Neural cell (in vitro differentiated cells): ENCODE data around the gene CPZ. TPM values are rescaled to one million over a fixed set of nuclear protein-coding genes. Genes with fewer than 3 reads are reported as not detected.

Experiments used
- H2AFZ ChIP-seq: fragments of 200-600, 300-800 bp; sonication (generic), shearing (Covaris generic); 2 replicates; pipeline ENCODE4 v1.6.0; 2014; ENCODE audit warnings: low read depth, mild to moderate bottlenecking, antibody characterized with exemption, low read length, moderate library complexity
- H3F3A ChIP-seq: fragments of 200-600 bp; shearing (Covaris generic); 2 replicates; pipeline ENCODE4 v1.6.1; 2016; ENCODE audit warnings: mild to moderate bottlenecking, moderate library complexity, mixed read lengths, antibody characterized with exemption, low read length; ENCODE audit not compliant: insufficient read depth, poor library complexity, severe bottlenecking
- H3K27ac ChIP-seq: fragments of 200-600, 300-800 bp; sonication (generic), shearing (Covaris generic); 2 replicates; pipeline ENCODE4 v1.5.1; 2014; ENCODE audit warnings: mild to moderate bottlenecking, low read length, moderate library complexity
- H3K27me3 ChIP-seq: fragments of 300-800, 200-600 bp; sonication (generic), shearing (Covaris generic); 2 replicates; pipeline ENCODE4 v1.6.0; 2014; ENCODE audit warnings: mild to moderate bottlenecking, low read depth, low read length, moderate library complexity; ENCODE audit not compliant: insufficient read depth
- H3K36me3 ChIP-seq: fragments of 300-800, 200-600 bp; sonication (generic), shearing (Covaris generic); 2 replicates; pipeline ENCODE4 v1.5.1; 2014; ENCODE audit warnings: mild to moderate bottlenecking, antibody characterized with exemption, low read length, moderate library complexity; ENCODE audit not compliant: insufficient read depth
- H3K4me2 ChIP-seq: fragments of 300-800, 200-600 bp; sonication (generic), shearing (Covaris generic); 2 replicates; pipeline ENCODE4 v1.6.0; 2014; ENCODE audit warnings: mild to moderate bottlenecking, low read length
- H3K4me3 ChIP-seq: fragments of 300-800, 200-600 bp; sonication (generic), shearing (Covaris generic); 2 replicates; pipeline ENCODE4 v1.5.1; 2014; ENCODE audit warnings: mild to moderate bottlenecking, low read length, moderate library complexity
- H3K79me2 ChIP-seq: fragments of 200-600 bp; shearing (Covaris generic); replicated peaks from 2 replicates; pipeline ENCODE4 v1.6.0; 2014; ENCODE audit warnings: mild to moderate bottlenecking, low read length, moderate library complexity; ENCODE audit not compliant: insufficient read depth
- H3K9ac ChIP-seq: fragments of 300-800, 200-600 bp; sonication (generic), shearing (Covaris generic); 2 replicates; pipeline ENCODE4 v1.6.1; 2016; ENCODE audit warnings: mild to moderate bottlenecking, low read length, mixed read lengths
- H3K9me2 ChIP-seq: fragments of 200-600 bp; shearing (Covaris generic); 2 replicates; pipeline ENCODE4 v1.6.1; 2016; ENCODE audit warnings: mild to moderate bottlenecking, low read length, mixed read lengths; ENCODE audit not compliant: insufficient read depth
- H3K9me3 ChIP-seq: fragments of 200-600, 300-800 bp; sonication (generic), shearing (Covaris generic); 2 replicates; pipeline ENCODE4 v1.6.1; 2016; ENCODE audit warnings: mild to moderate bottlenecking, mixed run types, low read length, moderate library complexity, mixed read lengths
- H4K20me1 ChIP-seq: fragments of 200-600 bp; shearing (Covaris generic); 2 replicates; pipeline ENCODE4 v1.6.1; 2016; ENCODE audit warnings: mild to moderate bottlenecking, mixed run types; ENCODE audit not compliant: insufficient read depth
- EP300 ChIP-seq: fragments of 450-650 bp; conservative IDR thresholded peaks from 2 replicates; pipeline ENCODE4 v1.6.1; 2014; ENCODE audit warnings: antibody characterized with exemption, mild to moderate bottlenecking, moderate library complexity; ENCODE audit not compliant: poor library complexity, severe bottlenecking
- EZH2 ChIP-seq: fragments of 200-600, 300-800 bp; shearing (Covaris generic), sonication (generic); IDR thresholded peaks from 2 replicates; pipeline ENCODE4 v1.6.1; 2014; ENCODE audit warnings: antibody characterized with exemption, low read length, borderline replicate concordance, mild to moderate bottlenecking; ENCODE audit not compliant: insufficient read depth, poor library complexity, severe bottlenecking
- MXI1 ChIP-seq: fragments of 450-650 bp; conservative IDR thresholded peaks from 2 replicates; pipeline ENCODE4 v1.6.1; 2014; ENCODE audit warnings: antibody characterized with exemption, mild to moderate bottlenecking; ENCODE audit not compliant: poor library complexity, severe bottlenecking
- POLR2AphosphoS5 ChIP-seq: IDR thresholded peaks from 2 replicates; pipeline ENCODE4 v1.6.1; 2012
- RAD21 ChIP-seq: fragments of 450-650 bp; conservative IDR thresholded peaks from 2 replicates; pipeline ENCODE4 v1.6.1; 2014; ENCODE audit warnings: antibody characterized with exemption, mild to moderate bottlenecking, moderate library complexity
- REST ChIP-seq: IDR thresholded peaks from 2 replicates; pipeline ENCODE4 v1.6.1; 2012; ENCODE audit warnings: borderline replicate concordance
- SMC3 ChIP-seq: fragments of 450-650 bp; conservative IDR thresholded peaks from 2 replicates; pipeline ENCODE4 v1.6.1; 2014; ENCODE audit warnings: antibody characterized with exemption, mild to moderate bottlenecking, moderate library complexity; ENCODE audit not compliant: poor library complexity
- TAF1 ChIP-seq: IDR thresholded peaks from 2 replicates; pipeline ENCODE4 v1.6.1; 2012; ENCODE audit warnings: low read depth
- polyA plus RNA-seq: library from polyadenylated mRNA; depleted of rRNA; stranded (reverse); fragments of >200 nt; gene quantifications from 2 replicates; pipeline ENCODE4 v1.2.3, GENCODE V29; 2014
- TF ChIP-seq, protein P1 (sequence below): fragments of 450-650 bp; IDR thresholded peaks from 2 replicates; pipeline ENCODE4 v1.5.1; 2014; ENCODE audit warnings: antibody characterized with exemption, mild to moderate bottlenecking, moderate library complexity; ENCODE audit not compliant: poor library complexity, severe bottlenecking

Gene CPZ
- polyA plus RNA-seq, 1 donor from 2014 or later = not detected

DNA sequence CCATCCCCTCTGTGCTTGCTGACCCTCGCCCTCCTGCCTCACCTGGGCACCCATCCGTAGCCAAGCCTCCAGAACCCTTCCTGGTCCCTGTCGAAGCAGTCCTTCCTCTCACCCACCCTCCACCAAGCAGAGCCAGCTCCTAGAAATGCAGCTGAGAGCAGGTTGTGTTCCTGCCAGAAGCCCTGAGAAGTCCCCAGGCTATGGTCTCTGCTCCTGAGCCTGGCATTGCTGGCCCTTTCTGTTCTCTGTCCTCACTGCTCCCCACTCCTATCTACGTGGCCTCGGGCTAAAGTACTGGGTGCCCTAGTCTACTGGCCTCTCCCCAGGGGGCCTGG lies 2.1 kb upstream of the CPZ start:
- no peak overlapping the region for H3K4me2 ChIP-seq
- no peaks in the 10 kb centered on the region for H4K20me1 ChIP-seq
- H3K79me2 ChIP-seq = no peaks in the 10 kb centered on the region
- no peak overlapping the region for H3K27ac ChIP-seq
- no peaks in the 10 kb centered on the region for H3F3A ChIP-seq
- H3K4me3 ChIP-seq = no peak overlapping the region
- H3K9me2 ChIP-seq = no peaks in the 10 kb centered on the region
- TF ChIP-seq TAF1 (no peak), EZH2 (no peak), POLR2AphosphoS5 (no peak), EP300 (no peak), RAD21 (no peak), MXI1 (no peak), REST (no peak), SMC3 (no peak)
- TF ChIP-seq, protein P1, sequence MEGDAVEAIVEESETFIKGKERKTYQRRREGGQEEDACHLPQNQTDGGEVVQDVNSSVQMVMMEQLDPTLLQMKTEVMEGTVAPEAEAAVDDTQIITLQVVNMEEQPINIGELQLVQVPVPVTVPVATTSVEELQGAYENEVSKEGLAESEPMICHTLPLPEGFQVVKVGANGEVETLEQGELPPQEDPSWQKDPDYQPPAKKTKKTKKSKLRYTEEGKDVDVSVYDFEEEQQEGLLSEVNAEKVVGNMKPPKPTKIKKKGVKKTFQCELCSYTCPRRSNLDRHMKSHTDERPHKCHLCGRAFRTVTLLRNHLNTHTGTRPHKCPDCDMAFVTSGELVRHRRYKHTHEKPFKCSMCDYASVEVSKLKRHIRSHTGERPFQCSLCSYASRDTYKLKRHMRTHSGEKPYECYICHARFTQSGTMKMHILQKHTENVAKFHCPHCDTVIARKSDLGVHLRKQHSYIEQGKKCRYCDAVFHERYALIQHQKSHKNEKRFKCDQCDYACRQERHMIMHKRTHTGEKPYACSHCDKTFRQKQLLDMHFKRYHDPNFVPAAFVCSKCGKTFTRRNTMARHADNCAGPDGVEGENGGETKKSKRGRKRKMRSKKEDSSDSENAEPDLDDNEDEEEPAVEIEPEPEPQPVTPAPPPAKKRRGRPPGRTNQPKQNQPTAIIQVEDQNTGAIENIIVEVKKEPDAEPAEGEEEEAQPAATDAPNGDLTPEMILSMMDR = no peak
- peaks cover 36% of the 10 kb centered on the region for H3K27me3 ChIP-seq
- H3K9me3 ChIP-seq = no peaks in the 10 kb centered on the region
- no peak overlapping the region for H2AFZ ChIP-seq
- H3K9ac ChIP-seq = no peak overlapping the region
- H3K36me3 ChIP-seq = no peaks in the 10 kb centered on the region

GRCh38 chr4:8591114-8591513 lies 1.5 kb upstream of the CPZ start:
- H3K27me3 ChIP-seq = peaks cover 33% of the 10 kb centered on the region

More at GRCh38 chr4:8591114-8591513, 1.5 kb upstream of the CPZ start:
- H3K9ac ChIP-seq = no peak overlapping the region
- no peaks in the 10 kb centered on the region for H3K79me2 ChIP-seq
- H2AFZ ChIP-seq = no peak overlapping the region
- no peaks in the 10 kb centered on the region for H4K20me1 ChIP-seq
- no peaks in the 10 kb centered on the region for H3K36me3 ChIP-seq
- H3K4me3 ChIP-seq = no peak overlapping the region
- H3K9me3 ChIP-seq = no peaks in the 10 kb centered on the region
- TF ChIP-seq REST = no peak
- no peak for TF ChIP-seq RAD21
- TF ChIP-seq SMC3 = no peak
- TF ChIP-seq, protein P1 = no peak
- no peak for TF ChIP-seq POLR2AphosphoS5
- TF ChIP-seq MXI1 = no peak
- TF ChIP-seq EZH2 = no peak
- TF ChIP-seq EP300 = no peak
- no peak for TF ChIP-seq TAF1
- H3K4me2 ChIP-seq = no peak overlapping the region
- no peaks in the 10 kb centered on the region for H3K9me2 ChIP-seq
- no peaks in the 10 kb centered on the region for H3F3A ChIP-seq
- H3K27ac ChIP-seq = no peak overlapping the region
